Lower leg skin (tissue), 3 donors: Measurements from ENCODE around the gene KLHL42.

Experiments
- POLR2A ChIP-seq, 2 donors: fragments of 450-650 bp; IDR thresholded peaks; one replicate each; pipeline ENCODE4 v1.6.1; 2016 to 2017; ENCODE audit warnings: antibody characterized with exemption in 2 of 2, mild to moderate bottlenecking in 1 of 2, moderate library complexity in 1 of 2
- TF ChIP-seq, protein P1 (sequence below), 3 donors: fragments of 450-650 bp; IDR thresholded peaks; one replicate each; pipeline ENCODE4 v1.5.1; 2016; ENCODE audit warnings: antibody characterized with exemption in 3 of 3, mild to moderate bottlenecking in 3 of 3, moderate library complexity in 2 of 3

DNA sequence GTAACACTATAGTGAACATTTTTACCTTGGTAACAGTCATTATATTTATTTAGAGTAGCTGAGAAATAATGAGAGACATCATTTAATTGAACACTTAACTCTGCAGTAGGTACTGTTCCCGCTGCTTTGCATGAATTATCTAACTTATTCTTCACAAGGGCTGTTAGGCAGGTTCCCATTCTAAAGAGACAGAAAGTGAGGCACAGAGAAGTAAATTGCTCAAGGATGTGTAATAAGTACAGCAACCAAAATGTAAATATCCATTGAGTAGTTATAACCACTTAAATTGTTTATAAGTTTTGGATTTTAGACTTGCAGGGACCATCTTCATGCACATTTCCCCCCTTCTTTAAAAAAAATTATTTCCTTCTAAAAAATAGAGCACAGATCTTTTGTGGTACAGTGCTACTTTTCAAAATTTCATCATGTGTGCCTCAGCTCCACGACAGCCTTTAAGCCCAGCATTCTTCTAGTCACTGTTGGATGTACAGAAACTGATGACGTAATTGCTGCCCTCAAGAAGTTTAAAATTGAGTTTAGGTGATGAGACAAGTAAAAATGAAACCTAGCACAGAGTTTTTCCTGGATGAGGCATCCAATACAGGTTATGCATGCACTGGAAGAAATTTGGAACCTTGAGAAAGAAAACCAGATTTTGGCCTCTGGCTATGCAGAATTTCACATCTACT, 6.0 kb downstream of the KLHL42 start:
- TF ChIP-seq, protein P1, sequence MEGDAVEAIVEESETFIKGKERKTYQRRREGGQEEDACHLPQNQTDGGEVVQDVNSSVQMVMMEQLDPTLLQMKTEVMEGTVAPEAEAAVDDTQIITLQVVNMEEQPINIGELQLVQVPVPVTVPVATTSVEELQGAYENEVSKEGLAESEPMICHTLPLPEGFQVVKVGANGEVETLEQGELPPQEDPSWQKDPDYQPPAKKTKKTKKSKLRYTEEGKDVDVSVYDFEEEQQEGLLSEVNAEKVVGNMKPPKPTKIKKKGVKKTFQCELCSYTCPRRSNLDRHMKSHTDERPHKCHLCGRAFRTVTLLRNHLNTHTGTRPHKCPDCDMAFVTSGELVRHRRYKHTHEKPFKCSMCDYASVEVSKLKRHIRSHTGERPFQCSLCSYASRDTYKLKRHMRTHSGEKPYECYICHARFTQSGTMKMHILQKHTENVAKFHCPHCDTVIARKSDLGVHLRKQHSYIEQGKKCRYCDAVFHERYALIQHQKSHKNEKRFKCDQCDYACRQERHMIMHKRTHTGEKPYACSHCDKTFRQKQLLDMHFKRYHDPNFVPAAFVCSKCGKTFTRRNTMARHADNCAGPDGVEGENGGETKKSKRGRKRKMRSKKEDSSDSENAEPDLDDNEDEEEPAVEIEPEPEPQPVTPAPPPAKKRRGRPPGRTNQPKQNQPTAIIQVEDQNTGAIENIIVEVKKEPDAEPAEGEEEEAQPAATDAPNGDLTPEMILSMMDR (IDR thresholded peaks at IDR 0.05) = no peak
- no peak for TF ChIP-seq POLR2A (IDR thresholded peaks at IDR 0.05)
